ENCODE results near the gene TRPV3. TPM values are rescaled to one million over a fixed set of nuclear protein-coding genes. Genes with fewer than 3 reads are reported as not detected.

Gene TRPV3
- total RNA-seq, 1 donor from 2014 or later, result 1.9 TPM

GRCh38 chr17:3529817-3530741 lies 27.5 kb downstream of the TRPV3 start:
- Mint-ChIP-seq H3K4me3 (peak overlapping the region; percentile 68), H3K27me3 (ENCODE audit: insufficient read depth, low read depth) (peaks cover 3% of the 10 kb centered on the region), H3K27ac (peak overlapping the region; percentile 98), H3K9me3 (no peaks in the 10 kb centered on the region), H3K36me3 (peaks cover 12% of the 10 kb centered on the region), H3K4me1 (peaks cover 65% of the 10 kb centered on the region)
- peak; percentile 90 for DNase-seq (ENCODE audit: low spot score)
- Histone ChIP-seq H3K27me3 (no peaks in the 10 kb centered on the region), H3K36me3 (no peaks in the 10 kb centered on the region), H3K4me1 (peaks cover 25% of the 10 kb centered on the region), H3K4me2 (peak overlapping the region; percentile 69), H3K4me3 (peak overlapping the region; percentile 19), H3K9me3 (ENCODE audit: low read depth) (no peaks in the 10 kb centered on the region), H3K9ac (no peak overlapping the region), H2AFZ (replicated peaks) (peak overlapping the region; percentile 26), H3K79me2 (ENCODE audit: low read depth) (no peaks in the 10 kb centered on the region), H3F3A (ENCODE audit: low read depth) (peaks cover 4% of the 10 kb centered on the region), H4K20me1 (ENCODE audit: low read depth) (no peaks in the 10 kb centered on the region), H3K27ac (peak overlapping the region; percentile 96)
- TF ChIP-seq EZH2phosphoT487 (IDR thresholded peaks at IDR 0.05), result no peak
- no peak for TF ChIP-seq CTCF (IDR thresholded peaks at IDR 0.05)
- no peak for TF ChIP-seq EZH2 (IDR thresholded peaks at IDR 0.05)

- Histone ChIP-seq H3K79me2 (ENCODE audit: low read depth) (no peaks in the 10 kb centered on the region), H3K27me3 (no peaks in the 10 kb centered on the region), H3K4me1 (peaks cover 25% of the 10 kb centered on the region), H3K4me3 (no peak overlapping the region), H2AFZ (replicated peaks) (no peak overlapping the region), H3K9me3 (ENCODE audit: low read depth) (no peaks in the 10 kb centered on the region), H3K4me2 (peak overlapping the region; percentile 69), H3F3A (ENCODE audit: low read depth) (peaks cover 4% of the 10 kb centered on the region), H3K9ac (no peak overlapping the region), H3K36me3 (no peaks in the 10 kb centered on the region), H3K27ac (no peak overlapping the region), H4K20me1 (ENCODE audit: low read depth) (no peaks in the 10 kb centered on the region)
- Mint-ChIP-seq H3K27me3 (ENCODE audit: insufficient read depth, low read depth) (peaks cover 3% of the 10 kb centered on the region), H3K4me3 (peak overlapping the region; percentile 81), H3K4me1 (peaks cover 66% of the 10 kb centered on the region), H3K27ac (peak overlapping the region; percentile 94), H3K9me3 (no peaks in the 10 kb centered on the region), H3K36me3 (peaks cover 13% of the 10 kb centered on the region)
- peak; percentile 42 for DNase-seq (ENCODE audit: low spot score)
- TF ChIP-seq CTCF (IDR thresholded peaks at IDR 0.05) (no peak), EZH2 (IDR thresholded peaks at IDR 0.05) (no peak), EZH2phosphoT487 (IDR thresholded peaks at IDR 0.05) (no peak)
These were observed 28.6 kb downstream of the TRPV3 start for GRCh38 chr17:3528880-3529511.

GRCh38 chr17:3528403-3528851 lies 29.2 kb downstream of the TRPV3 start:
- H4K20me1 ChIP-seq (ENCODE audit: low read depth), result no peaks in the 10 kb centered on the region
- Mint-ChIP-seq H3K9me3 (no peaks in the 10 kb centered on the region), H3K4me3 (peak overlapping the region; percentile 81), H3K4me1 (peaks cover 65% of the 10 kb centered on the region), H3K36me3 (peaks cover 14% of the 10 kb centered on the region), H3K27ac (peak overlapping the region; percentile 94), H3K27me3 (ENCODE audit: insufficient read depth, low read depth) (peaks cover 3% of the 10 kb centered on the region)
- TF ChIP-seq EZH2phosphoT487 (IDR thresholded peaks at IDR 0.05) (no peak), EZH2 (IDR thresholded peaks at IDR 0.05) (no peak), CTCF (IDR thresholded peaks at IDR 0.05) (no peak)
- H3K4me2 ChIP-seq, result peak overlapping the region; percentile 69
- H3F3A ChIP-seq (ENCODE audit: low read depth), result peaks cover 4% of the 10 kb centered on the region
- no peaks in the 10 kb centered on the region for H3K79me2 ChIP-seq (ENCODE audit: low read depth)
- no peak for DNase-seq (ENCODE audit: low spot score)
- H3K27me3 ChIP-seq, result no peaks in the 10 kb centered on the region
- no peaks in the 10 kb centered on the region for H3K9me3 ChIP-seq (ENCODE audit: low read depth)
- no peak overlapping the region for H2AFZ ChIP-seq (replicated peaks)
- no peak overlapping the region for H3K4me3 ChIP-seq
- no peaks in the 10 kb centered on the region for H3K36me3 ChIP-seq
- H3K4me1 ChIP-seq, result peaks cover 25% of the 10 kb centered on the region
- H3K9ac ChIP-seq, result no peak overlapping the region
- no peak overlapping the region for H3K27ac ChIP-seq

Data from neural progenitor cell (in vitro differentiated cells).